Coronary artery (tissue), 2 donors: Measurements from ENCODE around the gene SLC46A1.
A peak's percentile ranks its signal among the peaks of the same experiment; 100 is the strongest.

Source experiments
- DNase-seq: peaks from one replicate; pipeline ENCODE4 v3.0.0-alpha.2; 2017; ENCODE audit warnings: low spot score
- H3K27ac ChIP-seq, 2 donors: fragments of 200-600 bp; sonication (generic); one replicate each; pipeline ENCODE4 v1.5.1; 2016 to 2019
- H3K4me3 ChIP-seq: fragments of 200-600 bp; sonication (generic); 2 replicates; pipeline ENCODE4 v1.5.1; 2016; ENCODE audit warnings: mild to moderate bottlenecking, moderate library complexity
- TF ChIP-seq, protein P1 (sequence below): fragments of 200-600 bp; sonication (generic); IDR thresholded peaks from one replicate; pipeline ENCODE4 v1.5.1; 2019; ENCODE audit warnings: antibody characterized with exemption

The SLC46A1 gene

DNA sequence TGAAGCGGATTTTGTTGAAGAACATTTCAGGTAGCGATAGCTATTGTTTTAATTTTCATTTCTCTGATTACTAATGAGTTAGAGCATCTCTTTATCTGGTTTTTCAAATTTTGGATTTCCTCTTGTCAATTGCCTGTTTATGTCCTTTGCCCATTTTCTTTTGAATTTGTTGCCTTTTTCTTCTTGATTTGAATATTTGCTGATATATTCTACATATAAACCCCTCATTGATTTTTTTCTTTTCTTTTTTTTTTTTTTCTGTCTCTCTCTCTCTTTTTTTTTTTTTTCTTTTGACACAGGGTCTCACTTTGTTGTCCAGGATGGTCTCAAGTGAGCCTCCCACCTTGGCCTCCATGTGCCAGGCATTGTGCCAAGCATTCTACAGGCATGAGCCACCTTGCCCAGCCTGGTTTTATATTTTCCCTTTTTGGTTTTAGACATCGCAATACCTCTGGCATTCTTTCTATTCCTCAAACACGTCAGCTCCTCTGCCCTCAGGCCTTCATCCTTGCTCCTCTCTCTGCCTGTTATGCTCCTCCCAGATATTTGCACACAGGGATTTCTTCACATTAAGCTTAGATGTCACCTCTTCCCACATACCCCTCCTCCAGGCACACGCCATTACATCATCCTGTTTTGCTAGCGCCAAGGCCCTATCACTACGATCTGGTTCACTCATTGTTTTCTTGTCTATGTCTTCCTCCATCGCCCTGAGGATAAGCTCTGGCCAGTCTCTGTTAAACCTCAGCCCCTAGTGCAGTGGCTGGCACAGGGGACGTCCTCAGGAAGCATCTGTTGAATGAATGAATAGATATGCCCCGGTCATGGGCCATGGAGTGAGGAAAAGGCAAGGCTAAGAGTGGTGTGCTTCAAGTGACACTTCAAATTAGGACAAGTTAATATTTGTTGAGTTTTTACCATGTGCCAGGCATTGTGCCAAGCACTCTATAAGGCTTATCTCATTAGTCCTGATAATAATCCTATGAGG is 25.9 kb downstream of the SLC46A1 start:
- no peak for DNase-seq
- TF ChIP-seq, protein P1, sequence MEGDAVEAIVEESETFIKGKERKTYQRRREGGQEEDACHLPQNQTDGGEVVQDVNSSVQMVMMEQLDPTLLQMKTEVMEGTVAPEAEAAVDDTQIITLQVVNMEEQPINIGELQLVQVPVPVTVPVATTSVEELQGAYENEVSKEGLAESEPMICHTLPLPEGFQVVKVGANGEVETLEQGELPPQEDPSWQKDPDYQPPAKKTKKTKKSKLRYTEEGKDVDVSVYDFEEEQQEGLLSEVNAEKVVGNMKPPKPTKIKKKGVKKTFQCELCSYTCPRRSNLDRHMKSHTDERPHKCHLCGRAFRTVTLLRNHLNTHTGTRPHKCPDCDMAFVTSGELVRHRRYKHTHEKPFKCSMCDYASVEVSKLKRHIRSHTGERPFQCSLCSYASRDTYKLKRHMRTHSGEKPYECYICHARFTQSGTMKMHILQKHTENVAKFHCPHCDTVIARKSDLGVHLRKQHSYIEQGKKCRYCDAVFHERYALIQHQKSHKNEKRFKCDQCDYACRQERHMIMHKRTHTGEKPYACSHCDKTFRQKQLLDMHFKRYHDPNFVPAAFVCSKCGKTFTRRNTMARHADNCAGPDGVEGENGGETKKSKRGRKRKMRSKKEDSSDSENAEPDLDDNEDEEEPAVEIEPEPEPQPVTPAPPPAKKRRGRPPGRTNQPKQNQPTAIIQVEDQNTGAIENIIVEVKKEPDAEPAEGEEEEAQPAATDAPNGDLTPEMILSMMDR, result no peak
- H3K4me3 ChIP-seq, result no peak overlapping the region
- H3K27ac ChIP-seq, result no peak overlapping the region

DNA sequence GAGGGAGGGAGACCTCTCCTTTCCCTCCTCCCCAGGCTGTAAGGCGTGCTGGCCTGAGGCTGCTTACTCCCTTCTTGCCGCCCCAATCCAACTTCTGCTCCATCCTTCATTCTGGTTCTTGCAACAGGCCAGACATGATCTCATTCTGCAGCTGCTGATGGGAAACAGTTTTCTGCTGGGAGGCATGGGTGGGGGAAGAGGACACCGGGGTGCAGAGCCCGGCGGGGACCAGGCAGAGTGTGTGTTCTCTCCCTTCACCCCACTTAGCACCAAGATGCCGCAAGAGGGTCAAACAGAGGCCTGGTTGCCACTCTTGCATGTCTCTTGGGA is 33.1 kb downstream of the SLC46A1 start:
- TF ChIP-seq, protein P1, result no peak
- H3K27ac ChIP-seq, result no peak overlapping the region
- no peak for DNase-seq
- peak overlapping the region; percentile 82 for H3K4me3 ChIP-seq

DNA sequence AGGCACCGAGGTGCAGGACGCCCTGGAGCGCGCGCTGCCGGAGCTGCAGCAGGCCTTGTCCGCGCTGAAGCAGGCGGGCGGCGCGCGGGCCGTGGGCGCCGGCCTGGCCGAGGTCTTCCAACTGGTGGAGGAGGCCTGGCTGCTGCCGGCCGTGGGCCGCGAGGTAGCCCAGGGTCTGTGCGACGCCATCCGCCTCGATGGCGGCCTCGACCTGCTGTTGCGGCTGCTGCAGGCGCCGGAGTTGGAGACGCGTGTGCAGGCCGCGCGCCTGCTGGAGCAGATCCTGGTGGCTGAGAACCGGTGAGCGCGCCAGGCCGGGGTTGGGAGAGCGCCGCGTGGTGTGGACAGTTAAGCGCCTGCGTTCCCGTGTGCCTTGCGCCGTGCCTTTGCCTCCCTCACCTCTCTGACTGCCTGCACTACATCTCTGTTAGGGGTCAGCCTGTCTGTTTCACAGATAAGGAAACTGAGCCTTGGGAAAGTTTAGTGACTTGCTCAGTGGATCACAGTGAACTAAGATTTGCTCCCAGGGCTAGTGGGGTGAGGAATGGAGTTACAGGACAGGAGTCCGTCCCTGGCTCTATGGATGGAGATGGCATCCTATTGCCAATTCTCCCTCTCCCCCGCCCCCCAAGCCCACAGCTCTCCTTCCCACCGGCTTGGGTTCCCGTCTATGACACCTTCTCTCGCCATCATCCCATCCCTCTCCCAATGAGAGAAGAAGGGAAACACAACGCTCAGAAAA is 33.6 kb downstream of the SLC46A1 start:
- H3K4me3 ChIP-seq, result peak overlapping the region; percentile 82
- peak overlapping the region; percentile 41 to 84 for H3K27ac ChIP-seq
- no peak for DNase-seq
- TF ChIP-seq, protein P1, result no peak

DNA sequence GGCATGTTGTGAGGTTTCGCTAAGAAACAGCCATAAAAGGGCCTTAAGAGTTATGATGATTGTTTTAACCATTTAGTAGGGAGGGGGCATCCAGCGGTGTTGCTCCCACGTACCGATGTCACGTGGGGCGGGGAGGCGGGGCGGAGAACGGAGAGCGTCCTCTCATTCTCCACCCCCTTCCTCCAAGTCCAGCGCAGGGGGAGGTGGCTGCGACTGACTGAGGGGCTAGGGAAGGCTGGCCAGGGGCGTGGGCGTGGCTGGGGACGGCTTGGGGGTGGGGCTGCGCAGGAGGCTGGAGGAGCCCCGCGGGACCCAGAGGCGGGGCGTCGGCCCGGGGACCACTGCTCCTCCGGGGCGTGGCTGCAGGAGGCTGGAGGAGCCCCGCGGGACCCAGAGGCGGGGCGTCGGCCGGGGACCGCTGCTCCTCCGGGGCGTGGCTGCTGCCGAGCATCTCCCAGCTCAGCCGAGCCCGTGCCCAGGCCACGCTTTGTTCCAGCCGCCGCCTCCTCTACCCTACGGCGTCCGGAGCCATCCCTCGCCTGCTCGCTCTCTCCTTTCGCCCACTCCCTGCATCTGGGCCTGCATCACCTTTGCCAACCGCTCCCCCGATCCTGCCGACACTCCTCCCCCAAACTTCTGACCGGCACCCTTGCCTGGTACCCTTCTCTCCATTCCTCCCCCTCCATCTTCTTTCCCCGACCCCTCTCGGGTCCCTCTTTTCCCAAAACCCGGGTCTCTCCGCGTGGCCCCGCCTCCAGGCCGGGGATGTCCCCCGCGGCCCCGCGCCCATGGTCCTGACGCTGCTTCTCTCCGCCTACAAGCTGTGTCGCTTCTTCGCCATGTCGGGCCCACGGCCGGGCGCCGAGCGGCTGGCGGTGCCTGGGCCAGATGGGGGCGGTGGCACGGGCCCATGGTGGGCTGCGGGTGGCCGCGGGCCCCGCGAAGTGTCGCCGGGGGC is 34.5 kb downstream of the SLC46A1 start, which contains the start of gene SARM1:
Gene SARM1, plus strand, starts transcription at position 450 of the 958 bp plus-strand sequence. Its CDS starts 339 bp downstream, at position 789.
- TF ChIP-seq, protein P1, result no peak
- peak; percentile 92 for DNase-seq
- Histone ChIP-seq H3K4me3 (peak within 1 kb of the TSS; percentile 82), H3K27ac (peak within 1 kb of the TSS; percentile 41 to 84)

DNA sequence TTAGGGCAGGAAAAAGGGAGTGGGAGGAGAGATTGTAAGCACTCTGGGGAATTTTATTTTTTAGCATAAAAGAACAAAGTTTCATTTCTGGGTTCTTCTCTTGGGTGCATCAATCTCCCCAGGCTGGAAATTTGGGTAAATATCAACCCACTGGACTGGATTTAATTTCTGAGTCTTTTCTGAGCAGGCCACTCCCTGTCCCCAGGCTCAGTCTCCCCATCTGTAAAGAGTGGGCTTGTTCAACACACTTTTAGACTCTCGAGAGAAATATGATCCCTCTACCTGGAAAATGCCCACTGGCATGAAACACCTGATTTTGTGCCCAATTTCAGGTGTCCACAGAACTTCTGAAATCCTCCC is 35.3 kb downstream of the SLC46A1 start:
- no peak for DNase-seq
- TF ChIP-seq, protein P1, result no peak
- H3K27ac ChIP-seq, result peak overlapping the region; percentile 34 to 84
- H3K4me3 ChIP-seq, result peak overlapping the region; percentile 82

DNA sequence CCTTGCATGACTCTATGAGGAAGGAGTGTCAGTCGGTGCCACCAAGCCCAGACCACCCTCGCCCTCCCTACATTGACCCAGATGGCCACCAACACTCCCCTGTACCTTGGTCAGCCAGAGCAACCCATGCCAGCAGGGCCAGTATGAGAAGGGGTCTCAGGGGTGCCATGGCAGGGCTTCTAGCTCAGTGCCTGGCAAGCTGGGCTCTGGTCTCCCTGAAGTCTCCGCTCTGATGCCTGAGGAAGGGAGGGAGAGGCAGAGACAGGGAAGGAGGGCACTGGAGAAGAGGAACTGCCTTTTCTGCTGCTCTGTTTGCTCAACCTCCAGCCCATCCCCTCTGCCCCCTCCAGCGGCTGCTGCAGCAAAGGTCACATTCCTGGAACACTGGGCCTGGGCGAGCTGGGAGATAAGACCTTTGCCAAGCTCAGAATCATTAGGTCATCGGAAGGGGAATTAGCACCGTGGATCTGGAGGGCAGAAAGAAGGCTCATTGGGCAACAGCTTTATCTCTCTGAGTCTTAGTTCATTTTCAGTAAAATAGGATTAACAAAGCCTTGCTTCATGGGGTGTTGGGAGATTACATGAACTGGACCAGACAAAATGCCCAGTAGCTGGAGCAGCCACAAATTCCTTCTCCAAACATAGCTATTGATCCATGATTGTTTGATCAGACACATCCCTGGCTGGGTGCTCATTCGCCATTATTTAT is 35.8 kb downstream of the SLC46A1 start, which contains the start of gene VTN:
Gene VTN, minus strand, starts transcription at position 273 of the 709 bp plus-strand sequence. Its CDS starts 104 bp downstream, at position 169.
- H3K27ac ChIP-seq, result peak within 1 kb of the TSS; percentile 34 to 84
- H3K4me3 ChIP-seq, result peak within 1 kb of the TSS; percentile 82
- no peak for DNase-seq
- TF ChIP-seq, protein P1, result no peak
